ENCODE results near the gene VWA3A.
"Not testable (repeated sequence)": the region's sequence is repeated elsewhere in the genome, so short reads cannot be mapped to it uniquely, and the experiment has no call there.

VWA3A gene

DNA sequence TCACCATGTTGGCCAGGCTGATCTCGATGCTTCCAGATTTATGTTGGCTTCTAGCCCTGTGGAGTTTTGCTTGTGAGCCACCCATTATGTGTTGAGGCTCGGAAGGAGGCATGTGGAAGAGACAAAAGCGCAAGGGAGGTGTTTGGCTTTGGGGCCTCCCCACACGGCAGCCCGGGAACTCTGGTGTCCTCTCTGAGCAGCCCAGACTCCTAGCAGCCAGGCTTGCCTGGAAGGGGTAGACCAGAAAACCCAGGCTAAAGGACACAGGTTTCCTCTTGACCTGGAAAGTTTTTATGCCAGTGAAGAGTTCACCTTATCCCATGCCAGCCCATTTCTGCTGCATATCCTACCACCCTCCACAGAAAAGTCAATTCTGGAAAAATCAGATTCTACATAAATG lies 91.0 kb downstream of the VWA3A start:
- DNase-seq (ENCODE audit: low read depth in 3 of 3): no peak

DNA sequence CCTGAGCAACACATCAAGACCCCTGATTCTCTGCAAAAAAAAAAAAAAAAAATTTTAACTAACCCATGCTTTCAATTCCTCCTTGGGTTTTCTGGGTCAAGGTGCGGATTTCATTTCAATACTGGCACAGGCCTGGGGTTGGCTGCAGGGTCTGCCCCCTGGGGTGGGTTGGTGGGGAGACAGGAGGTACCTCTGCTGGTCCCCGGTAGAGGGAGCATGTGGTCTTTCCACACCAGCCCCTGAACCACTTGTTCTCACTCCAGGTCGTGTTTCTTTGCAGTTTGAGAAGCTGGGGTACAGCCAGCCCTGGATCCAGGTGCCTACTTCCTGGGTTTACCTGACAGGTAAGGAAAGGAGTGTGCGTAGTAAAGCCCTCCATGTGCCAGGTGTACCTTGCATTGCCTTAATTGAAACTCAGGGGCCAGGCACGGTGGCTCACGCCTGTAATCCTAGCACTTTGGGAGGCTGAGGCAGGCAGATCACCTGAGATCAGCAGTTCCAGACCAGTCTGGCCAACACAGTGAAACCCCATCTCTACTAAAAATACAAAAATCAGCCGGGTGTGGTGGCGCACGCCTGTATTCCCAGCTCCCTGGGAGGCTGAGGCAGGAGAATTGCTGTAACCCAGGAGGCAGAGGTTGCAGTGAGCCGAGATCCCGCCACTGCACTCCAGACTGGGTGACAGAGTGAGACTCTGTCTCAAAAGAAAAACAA lies 91.7 kb downstream of the VWA3A start:
- no peak for DNase-seq (ENCODE audit: low read depth in 3 of 3)

GRCh38 chr16:22184615-22184968 lies 92.3 kb downstream of the VWA3A start:
- no peak for DNase-seq (ENCODE audit: low read depth in 3 of 3)

DNA sequence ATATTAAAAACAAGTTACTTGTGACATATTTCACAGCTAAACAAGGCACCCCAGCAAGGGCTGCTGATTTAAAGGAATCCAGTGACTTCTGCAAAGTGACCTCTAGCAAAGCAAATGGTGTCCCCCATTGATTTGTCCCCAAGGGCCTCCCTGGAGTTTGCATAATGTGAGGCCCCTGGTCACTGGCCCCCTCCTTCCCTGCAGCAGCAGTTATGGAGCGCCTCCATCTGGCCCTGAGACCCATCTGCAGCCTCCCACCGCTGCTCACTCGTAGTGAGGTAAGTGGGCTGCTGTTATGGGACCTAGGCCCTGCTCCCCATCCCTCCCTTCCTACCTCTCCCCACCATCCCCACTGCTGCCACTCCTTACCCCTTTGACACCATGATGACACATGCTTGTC lies 94.2 kb downstream of the VWA3A start:
- no peak for DNase-seq (ENCODE audit: low read depth in 3 of 3)

- no peak for DNase-seq (ENCODE audit: low read depth in 3 of 3)
These were observed 95.9 kb downstream of the VWA3A start for GRCh38 chr16:22188267-22188594.

GRCh38 chr16:22188595-22189442 lies 96.5 kb downstream of the VWA3A start:
- peak in 2 of 3 experiments; percentile 37 to 47 for DNase-seq (ENCODE audit: low read depth in 3 of 3)

DNA sequence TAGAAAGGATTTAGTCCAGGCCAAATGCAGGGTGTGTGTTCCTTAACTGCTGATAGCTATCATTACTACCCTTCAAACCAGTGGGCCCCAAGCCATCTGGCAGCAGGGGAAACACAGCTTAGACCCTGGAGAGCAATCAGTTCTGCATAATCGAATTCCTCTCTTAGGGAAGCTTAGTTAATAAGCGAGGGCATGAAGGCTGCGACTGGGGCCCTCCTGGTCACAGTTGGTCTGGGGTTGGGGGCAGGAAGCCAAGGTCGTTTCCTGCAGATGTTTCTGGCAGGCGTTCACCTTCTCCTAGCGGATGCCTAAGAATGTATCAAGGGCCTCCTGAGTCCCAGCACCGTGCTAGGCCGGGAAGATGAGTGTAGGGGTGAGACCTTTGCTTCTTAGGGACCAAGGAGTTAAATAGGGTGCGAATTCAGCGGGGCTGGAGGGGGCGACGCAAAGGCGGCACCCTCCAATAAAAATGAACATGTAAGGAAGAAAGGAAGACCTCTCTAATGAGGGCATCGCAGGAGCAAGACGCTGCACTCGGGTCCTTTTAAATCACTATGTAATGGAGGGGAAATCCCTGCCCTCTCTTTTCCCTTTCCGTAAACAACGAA lies 97.2 kb downstream of the VWA3A start:
- DNase-seq (ENCODE audit: low read depth in 3 of 3): no peak

DNA sequence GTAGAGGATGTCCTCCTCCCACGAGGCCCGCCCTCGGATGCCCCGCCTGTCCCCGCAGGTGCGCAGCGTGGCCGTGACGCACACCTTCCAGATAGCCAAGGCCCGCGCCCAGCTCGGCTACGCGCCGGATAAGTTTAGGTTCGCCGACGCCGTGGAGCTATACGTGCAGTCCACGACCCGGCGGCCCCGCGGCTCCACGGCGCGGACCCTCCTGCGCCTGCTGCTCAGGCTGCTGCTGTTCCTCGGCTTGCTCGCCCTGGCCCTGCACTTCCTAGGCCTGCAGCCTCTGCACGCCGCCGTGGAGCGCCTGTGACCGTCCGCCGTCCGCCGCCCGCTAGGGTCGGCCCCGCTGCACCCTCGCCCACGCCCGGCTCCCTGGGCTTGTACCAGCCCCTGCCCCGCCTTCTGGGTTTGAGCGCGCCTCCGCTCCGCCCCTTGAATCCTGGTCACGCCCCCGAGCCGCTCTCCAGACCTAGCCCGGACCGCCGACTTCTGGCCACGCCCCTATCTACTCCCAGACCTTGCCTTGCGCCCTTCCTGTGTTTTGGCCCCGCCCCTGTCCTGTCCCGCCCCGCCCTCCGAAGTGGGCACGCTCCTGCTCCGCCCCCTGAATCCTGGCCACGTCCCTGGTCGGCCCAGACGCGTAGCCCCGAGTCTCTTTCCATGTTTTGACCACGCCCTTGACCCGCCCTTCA lies 97.9 kb downstream of the VWA3A start:
- DNase-seq (ENCODE audit: low read depth in 3 of 3): peak; percentile 90 to 99 (median 90)

- DNase-seq (ENCODE audit: low read depth in 3 of 3): peak; percentile 96 to 99 (median 99)
These were observed 98.6 kb downstream of the VWA3A start for GRCh38 chr16:22190776-22191531.

GRCh38 chr16:22191532-22192260 lies 99.4 kb downstream of the VWA3A start:
- no peak for DNase-seq (ENCODE audit: low read depth in 3 of 3)

GRCh38 chr16:22192261-22193062 lies 100.1 kb downstream of the VWA3A start:
- DNase-seq (ENCODE audit: low read depth in 3 of 3): peak in 2 of 3 experiments; percentile 44 to 57

DNA sequence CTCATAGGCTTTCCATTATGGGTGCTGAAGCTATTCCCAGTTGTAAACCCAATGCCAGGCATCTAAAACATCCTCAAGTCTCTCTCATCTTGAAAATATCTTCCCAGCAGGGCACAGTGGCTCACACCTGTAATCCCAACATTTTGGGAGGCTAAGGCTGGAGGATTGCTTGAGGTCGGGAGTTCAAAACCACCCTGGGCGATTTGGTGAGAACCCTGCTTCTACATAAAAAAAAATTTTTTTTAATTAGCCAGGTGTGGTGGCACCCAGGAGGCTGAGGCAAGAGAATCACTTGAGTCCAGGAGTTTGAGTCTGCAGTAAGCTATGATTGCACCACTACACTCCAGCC lies 100.7 kb downstream of the VWA3A start:
- no peak for DNase-seq (ENCODE audit: low read depth in 3 of 3)

DNA sequence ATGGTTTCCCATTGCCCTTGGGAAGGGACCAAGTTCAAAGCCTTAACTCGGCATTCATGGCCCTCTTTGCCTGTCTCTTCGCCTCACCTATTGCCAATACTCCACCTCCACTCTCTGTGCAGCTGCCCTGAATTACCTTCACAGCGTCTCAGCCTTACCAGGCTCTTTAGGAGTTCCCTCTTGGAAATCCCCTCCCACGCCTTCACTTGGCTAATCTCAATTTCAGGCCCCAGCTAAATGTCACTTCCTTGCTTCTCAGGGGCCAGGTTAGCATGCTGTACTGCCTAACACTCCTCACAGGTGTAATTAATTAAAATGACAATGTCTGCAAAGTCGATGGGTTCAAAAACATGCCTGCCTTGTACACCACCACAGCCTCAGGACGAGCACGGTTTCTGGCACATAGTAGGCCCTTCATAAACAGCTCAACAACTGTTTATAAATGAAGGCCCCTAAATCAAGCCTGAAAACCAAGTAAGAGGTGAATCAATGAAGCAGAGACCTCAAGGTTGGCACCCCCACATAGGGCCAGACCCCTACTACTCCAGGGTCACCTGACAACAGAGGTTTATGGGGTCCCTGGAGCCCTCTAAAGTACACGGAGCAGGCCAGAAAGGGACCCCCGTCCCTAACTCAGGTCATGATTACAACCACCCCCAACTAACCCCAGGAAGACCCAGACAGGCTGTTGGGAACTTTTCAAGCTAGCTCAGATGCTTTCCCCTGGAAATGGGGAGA lies 102.5 kb downstream of the VWA3A start:
- no peak for DNase-seq (ENCODE audit: low read depth in 3 of 3)

DNA sequence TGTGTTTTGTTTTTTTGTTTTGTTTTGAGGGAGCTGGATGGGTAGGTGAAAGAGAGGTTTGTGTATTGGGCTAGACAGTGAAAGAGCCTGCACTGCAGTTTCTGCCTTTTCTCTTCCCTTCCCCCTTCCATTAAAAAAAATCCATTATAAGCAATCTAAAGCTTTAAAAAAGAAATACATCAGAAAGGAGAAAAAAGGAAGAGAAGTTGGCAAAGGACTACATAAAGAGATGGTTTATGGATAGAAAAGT lies 103.0 kb downstream of the VWA3A start:
- DNase-seq (ENCODE audit: low read depth in 3 of 3): no peak

GRCh38 chr16:22195695-22196558 lies 103.6 kb downstream of the VWA3A start:
- peak; percentile 87 to 94 (median 88) for DNase-seq (ENCODE audit: low read depth in 3 of 3)

DNA sequence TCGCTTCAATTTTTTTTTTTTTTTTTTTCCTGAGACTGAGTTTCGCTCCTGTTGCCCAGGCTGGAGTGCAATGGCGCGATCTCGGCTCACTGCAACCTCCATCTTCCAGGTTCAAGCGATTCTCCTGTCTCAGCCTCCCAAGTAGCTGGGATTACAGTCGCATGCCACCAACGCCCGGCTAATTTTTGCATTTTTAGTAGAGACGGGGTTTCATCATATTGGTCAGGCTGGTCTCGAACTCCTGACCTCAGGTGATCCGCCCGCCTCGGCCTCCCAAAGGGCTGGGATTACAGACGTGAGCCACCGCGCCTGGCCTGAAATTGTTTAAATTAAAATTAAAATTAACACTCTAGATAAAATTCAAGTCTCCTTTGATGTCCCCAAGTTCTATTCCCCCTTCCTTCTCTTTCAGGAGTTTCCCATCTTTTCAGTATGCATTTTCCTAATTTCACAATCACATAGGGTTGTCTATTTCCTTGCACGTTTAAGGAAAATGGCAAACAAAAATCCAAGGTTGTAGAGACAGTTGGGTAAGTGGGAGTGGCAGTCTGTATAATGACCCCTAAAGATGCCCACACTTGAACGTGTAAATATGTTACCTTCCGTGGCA lies 104.3 kb downstream of the VWA3A start:
- not testable (repeated sequence) for DNase-seq (ENCODE audit: low read depth in 3 of 3)

DNA sequence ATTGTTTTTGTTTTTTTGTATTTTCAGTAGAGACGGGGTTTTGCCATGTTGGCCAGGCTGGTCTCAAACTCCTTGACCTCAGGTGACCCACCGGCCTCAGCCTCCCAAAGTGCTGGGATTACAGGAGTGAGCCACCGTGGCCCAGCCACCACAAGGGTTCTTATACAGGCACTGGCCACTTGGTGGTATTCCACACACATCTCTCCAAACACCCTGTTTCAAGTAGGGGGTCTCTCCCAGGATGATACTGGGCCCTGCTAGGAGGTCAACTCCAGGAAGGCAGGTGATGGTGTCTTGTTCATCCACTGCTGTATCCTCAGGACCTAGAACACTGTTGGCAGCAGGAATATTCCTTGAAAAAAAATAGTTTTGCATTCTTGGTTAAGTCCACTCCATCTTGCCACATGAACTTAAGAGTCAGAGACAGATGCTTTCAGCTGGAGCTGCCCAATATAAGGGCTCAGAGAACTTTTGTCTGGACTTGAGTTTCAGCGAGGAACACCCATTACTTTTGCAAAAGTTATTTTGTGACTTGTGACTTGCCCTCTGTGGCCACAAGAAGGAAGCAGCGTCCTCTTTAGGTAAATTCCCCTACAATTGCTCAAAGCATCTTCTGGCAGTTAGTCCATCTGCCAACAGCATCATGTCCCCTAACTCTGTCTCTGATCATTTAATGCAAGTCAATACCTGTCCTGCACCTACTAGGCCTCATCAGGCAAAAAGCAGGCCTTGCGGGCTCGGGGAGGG lies 106.4 kb downstream of the VWA3A start:
- no peak for DNase-seq (ENCODE audit: low read depth in 3 of 3)

GRCh38 chr16:22202261-22202637 lies 109.9 kb downstream of the VWA3A start:
- DNase-seq (ENCODE audit: low read depth in 3 of 3): no peak
